HEK293T (cell line): ENCODE results near the gene TXNL4A.

ENCODE experiments used
- ARNT ChIP-seq: fragments of 450-650 bp; IDR thresholded peaks from 2 replicates; pipeline ENCODE4 v1.6.1; 2017; ENCODE audit warnings: mild to moderate bottlenecking
- HDGF ChIP-seq: fragments of 450-650 bp; IDR thresholded peaks from 2 replicates; pipeline ENCODE4 v1.6.1; 2017; ENCODE audit warnings: antibody characterized with exemption, borderline replicate concordance

DNA sequence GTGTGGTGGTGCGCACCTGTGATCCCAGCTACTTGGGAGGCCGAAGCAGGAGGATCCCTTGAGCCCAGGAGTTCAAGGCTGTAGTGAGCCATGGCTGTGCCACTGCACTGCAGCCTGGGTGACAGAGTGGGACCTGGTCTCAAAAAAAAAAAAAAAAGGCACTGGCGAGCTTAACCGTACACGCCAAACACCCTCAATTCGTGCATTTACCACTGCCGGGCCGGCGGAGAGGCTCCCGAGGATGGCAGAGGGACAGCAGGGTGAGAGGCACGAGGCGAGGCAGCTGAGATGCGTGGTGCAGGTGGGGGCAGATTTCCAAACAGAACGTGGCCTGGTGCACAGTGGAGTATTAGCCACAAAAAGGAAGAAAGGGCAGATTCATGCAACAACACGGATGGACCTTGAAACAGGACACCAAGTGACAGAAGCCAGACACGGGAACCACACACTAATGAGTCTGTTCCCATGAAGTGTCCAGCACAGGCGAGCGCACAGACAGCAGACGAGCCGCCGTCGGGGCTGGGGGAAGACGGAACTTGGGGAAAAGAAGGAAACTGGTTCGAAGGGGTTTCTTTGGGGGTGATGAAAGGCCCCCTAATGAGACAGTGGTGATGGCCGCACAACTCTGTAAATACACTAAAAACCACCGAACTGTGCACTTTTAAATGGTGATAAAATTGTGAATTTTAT, 64.3 kb downstream of the TXNL4A start:
- TF ChIP-seq ARNT, result no peak
- no peak for TF ChIP-seq HDGF
